K562 (cell line): ENCODE measurements around the gene EPN3. TPM values are rescaled to one million over a fixed set of nuclear protein-coding genes. Genes with fewer than 3 reads are reported as not detected.
A peak's percentile ranks its signal among the peaks of the same experiment; 100 is the strongest.

Experiments used
- ATAC-seq: fragments of 200-7000 bp; cut with Tn5 transposase; 3 replicates; pipeline ENCODE4 v1.9.1; 2020; ENCODE audit warnings: moderate library complexity
- BruUV-seq: library from RNA; stranded (reverse); fragments of 400-500 nt; replicated peaks from 2 replicates; lab custom pipeline; 2021; lab: Mats Ljungman, UMichigan
- CTCF ChIA-PET: fragments of 300-600 bp; formaldehyde crosslinking; extraction: SDS; loops from one replicate; lab custom pipeline; 2021; ENCODE audit warnings: low intra/inter-chr PET ratio; lab: Yijun Ruan, JAX
- POLR2A ChIA-PET: fragments of 300-600, 350-650 bp; sonication (Branson Sonifier 250); formaldehyde crosslinking; extraction: SDS; loops from one replicate; lab custom pipeline; 2021; ENCODE audit warnings: antibody characterized with exemption, inconsistent platforms; lab: Yijun Ruan, JAX
- DNase-seq, 4 experiments: peaks; one replicate each; pipeline versions ENCODE4 v3.0.0 to v3.0.0-alpha.2; 2011 to 2018; ENCODE audit warnings: low spot score in 3 of 4, mixed read lengths in 3 of 4; ENCODE audit errors: extremely low read depth in 1 of 4
- FAIRE-seq: peaks from 2 replicates; lab custom pipeline; 2011; peaks lifted over from hg19 to GRCh38; lab: Jason Lieb, UNC
- H2AFZ ChIP-seq: 2 replicates; pipeline ENCODE4 v1.6.0; 2011; ENCODE audit warnings: low read depth, low read length, control low read depth, inconsistent platforms
- H3K27ac ChIP-seq: fragments of 200-600 bp; 3 replicates; pipeline ENCODE4 v1.8.0; 2011; ENCODE audit warnings: low read depth, mild to moderate bottlenecking, control low read depth, inconsistent platforms, low read length, moderate library complexity, mixed read lengths; ENCODE audit errors: extremely low read depth
- H3K27me3 ChIP-seq, 2 experiments: fragments of 300-600 bp in 1 of 2; 2 replicates in 1 of 2; 3 replicates in 1 of 2; pipeline versions ENCODE4 v1.6.0 to v1.8.0; 2011; ENCODE audit warnings: inconsistent platforms in 2 of 2, low read length in 2 of 2, mild to moderate bottlenecking in 1 of 2, mixed read lengths in 1 of 2, moderate library complexity in 1 of 2; ENCODE audit not compliant: control insufficient read depth in 2 of 2, insufficient read depth in 2 of 2
- H3K36me3 ChIP-seq: fragments of 300-600 bp; 3 replicates; pipeline ENCODE4 v1.8.0; 2011; ENCODE audit warnings: mild to moderate bottlenecking, low read length, inconsistent platforms; ENCODE audit not compliant: control insufficient read depth, insufficient read depth
- H3K4me1 ChIP-seq, 2 experiments: fragments of 200-600 bp in 1 of 2; replicated peaks in 1 of 2; 2 replicates in 1 of 2; 3 replicates in 1 of 2; pipeline versions ENCODE4 v1.5.1 to v1.8.0; 2011; ENCODE audit warnings: inconsistent platforms in 2 of 2, low read length in 2 of 2, mild to moderate bottlenecking in 1 of 2, mixed read lengths in 1 of 2, moderate library complexity in 1 of 2; ENCODE audit not compliant: control insufficient read depth in 2 of 2, insufficient read depth in 2 of 2
- H3K4me2 ChIP-seq: 2 replicates; pipeline ENCODE4 v1.6.1; 2011; ENCODE audit warnings: low read length, control low read depth, inconsistent platforms, mixed read lengths; ENCODE audit not compliant: insufficient read depth
- H3K4me3 ChIP-seq: fragments of 200-600 bp; sonication (generic), shearing (Covaris generic); 2 replicates; pipeline ENCODE4 v1.5.1; 2016; ENCODE audit warnings: control low read depth, inconsistent platforms
- H3K79me2 ChIP-seq: fragments of 200-600 bp; 3 replicates; pipeline ENCODE4 v1.8.0; 2011; ENCODE audit warnings: low read length, inconsistent platforms; ENCODE audit not compliant: control insufficient read depth, insufficient read depth
- H3K9ac ChIP-seq, 2 experiments: 2 replicates each; pipeline versions ENCODE4 v1.6.0 to v1.6.1; 2011; ENCODE audit warnings: low read depth in 2 of 2, low read length in 2 of 2, control low read depth in 1 of 2, inconsistent platforms in 1 of 2, mild to moderate bottlenecking in 1 of 2, mixed read lengths in 1 of 2; ENCODE audit not compliant: insufficient read depth in 1 of 2
- H3K9me1 ChIP-seq: one replicate; pipeline ENCODE4 v1.6.0; 2011; ENCODE audit warnings: inconsistent platforms, mild to moderate bottlenecking, low read length, moderate library complexity; ENCODE audit not compliant: control insufficient read depth, insufficient read depth
- H3K9me3 ChIP-seq: replicated peaks from 2 replicates; pipeline ENCODE4 v1.5.1; 2011; ENCODE audit warnings: low read depth, low read length, inconsistent platforms; ENCODE audit not compliant: control insufficient read depth, insufficient read depth
- H4K20me1 ChIP-seq: replicated peaks from 2 replicates; pipeline ENCODE4 v1.6.1; 2011; ENCODE audit warnings: low read length, inconsistent platforms, mixed read lengths; ENCODE audit not compliant: control insufficient read depth, insufficient read depth
- BRD4 ChIP-seq: fragments of 200-600 bp; sonication (generic); IDR thresholded peaks from 2 replicates; pipeline ENCODE4 v1.6.1; 2017; ENCODE audit warnings: inconsistent platforms
- CSDE1 ChIP-seq, 2 experiments: fragments of 450-650 bp; IDR thresholded peaks; 2 replicates each; pipeline ENCODE4 v1.6.1; 2016; ENCODE audit warnings: mild to moderate bottlenecking in 1 of 2
- EGR1 ChIP-seq: fragments of 450-650 bp; conservative IDR thresholded peaks from 2 replicates; pipeline ENCODE4 v1.6.1; 2017; ENCODE audit warnings: mild to moderate bottlenecking
- ELF2 ChIP-seq: fragments of 250-450 bp; sonication (Bioruptor Pico); IDR thresholded peaks from 2 replicates; pipeline ENCODE4 v1.5.0; 2021; ENCODE audit warnings: mild to moderate bottlenecking
- EP400 ChIP-seq: fragments of 450-650 bp; IDR thresholded peaks from 2 replicates; pipeline ENCODE4 v1.6.1; 2017; ENCODE audit warnings: antibody characterized with exemption, mild to moderate bottlenecking, moderate library complexity
- FOXK1 ChIP-seq: sonication (generic); formaldehyde crosslinking; IDR thresholded peaks from 2 replicates; pipeline ENCODE4 v1.8.0; 2022; ENCODE audit warnings: missing genetic modification reagents, mild to moderate bottlenecking, borderline replicate concordance
- MXI1 ChIP-seq: IDR thresholded peaks from 2 replicates; pipeline ENCODE4 v1.6.1; 2011; ENCODE audit warnings: low read depth, mild to moderate bottlenecking, improper control_type of control experiment, low read length
- NRF1 ChIP-seq, 2 experiments: fragments of 450-650 bp; IDR thresholded peaks in 1 of 2; conservative IDR thresholded peaks in 1 of 2; 2 replicates each; pipeline ENCODE4 v1.6.1; 2014; ENCODE audit warnings: mild to moderate bottlenecking in 2 of 2
- ZBTB1 ChIP-seq: sonication (generic); formaldehyde crosslinking; IDR thresholded peaks from 2 replicates; pipeline ENCODE4 v1.8.1; 2023; ENCODE audit warnings: missing genetic modification reagents, low read depth, mild to moderate bottlenecking, borderline replicate concordance
- ZKSCAN1 ChIP-seq: fragments of 150-350 bp; IDR thresholded peaks from 2 replicates; pipeline ENCODE4 v1.6.1; 2016; ENCODE audit warnings: low read depth, low read length
- ZNF324 ChIP-seq: fragments of 250-450 bp; sonication (Bioruptor Pico); IDR thresholded peaks from 2 replicates; pipeline ENCODE4 v1.4.0; 2020; ENCODE audit warnings: mild to moderate bottlenecking
- ZNF445 ChIP-seq: fragments of 250-450 bp; sonication (Bioruptor Pico); IDR thresholded peaks from 2 replicates; pipeline ENCODE4 v1.4.0; 2020; ENCODE audit warnings: low read depth, mild to moderate bottlenecking, moderate library complexity
- ZNF507 ChIP-seq: conservative IDR thresholded peaks from 2 replicates; pipeline ENCODE4 v1.6.1; 2017; ENCODE audit warnings: missing genetic modification characterization, missing compliant biosample characterization
- WGBS: fragments of 100-300 bp; shearing (Covaris generic); methylation state at CpG from one replicate; pipeline ENCODE4 v1.1.6; 2016; ENCODE audit warnings: low coverage, mixed read lengths; ENCODE audit not compliant: insufficient coverage; ENCODE audit errors: missing lambda C conversion rate; 5-methylcytosine and 5-hydroxymethylcytosine counted together
- in situ Hi-C: fragments of 300-500 bp; cut with MboI; formaldehyde crosslinking; loops from 4 replicates; pipeline ENCODE4 v1.15.0; 2018; ENCODE audit warnings: inconsistent platforms, mixed read lengths
- intact Hi-C: fragments of 100-400 bp; cut with micrococcal nuclease; formaldehyde crosslinking; loops from 2 replicates; pipeline ENCODE4 v1.14.2; 2022
- polyA plus RNA-seq, 8 experiments: library from polyadenylated mRNA; depleted of rRNA in 4 of 8; stranded (reverse) in 5 of 8; unstranded in 3 of 8; fragments of >200 nt; fragmentation: Nextera tagmentation in 2 of 8; fragmentation: Illumina TruSeq in 1 of 8; extraction: Ambion mirVana in 2 of 8; extraction: Trizol in 1 of 8; gene quantifications; 2 replicates each; pipeline versions ENCODE4 v1.2.1 to v1.2.3, GENCODE V29; 2011 to 2014; ENCODE audit warnings: inconsistent platforms in 1 of 8, missing spikeins in 1 of 8
- total RNA-seq, 7 experiments: library from RNA; depleted of rRNA in 6 of 7; stranded (reverse); fragments of >200 nt in 6 of 7; fragmentation: Illumina TruSeq in 2 of 7; extraction: Trizol in 2 of 7; gene quantifications; 2 replicates each; pipeline versions ENCODE4 v1.2.1 to v1.2.3, GENCODE V29; 2011 to 2021; ENCODE audit warnings: low replicate concordance in 1 of 7
- TF ChIP-seq, protein P1 (sequence below): fragments of 250-450 bp; sonication (Bioruptor Pico); IDR thresholded peaks from 2 replicates; pipeline ENCODE4 v1.5.0; 2020; ENCODE audit warnings: mild to moderate bottlenecking
- TF ChIP-seq, protein P2 (sequence below): IDR thresholded peaks from 2 replicates; pipeline ENCODE4 v1.6.1; 2014; ENCODE audit warnings: antibody characterized with exemption

EPN3 gene
- total and polyA plus RNA-seq, 9 of the 15 experiments (the other 6 are each of a cell fraction or from before 2014, with no cell fraction given), result 0.16 TPM; not detected in 8

DNA sequence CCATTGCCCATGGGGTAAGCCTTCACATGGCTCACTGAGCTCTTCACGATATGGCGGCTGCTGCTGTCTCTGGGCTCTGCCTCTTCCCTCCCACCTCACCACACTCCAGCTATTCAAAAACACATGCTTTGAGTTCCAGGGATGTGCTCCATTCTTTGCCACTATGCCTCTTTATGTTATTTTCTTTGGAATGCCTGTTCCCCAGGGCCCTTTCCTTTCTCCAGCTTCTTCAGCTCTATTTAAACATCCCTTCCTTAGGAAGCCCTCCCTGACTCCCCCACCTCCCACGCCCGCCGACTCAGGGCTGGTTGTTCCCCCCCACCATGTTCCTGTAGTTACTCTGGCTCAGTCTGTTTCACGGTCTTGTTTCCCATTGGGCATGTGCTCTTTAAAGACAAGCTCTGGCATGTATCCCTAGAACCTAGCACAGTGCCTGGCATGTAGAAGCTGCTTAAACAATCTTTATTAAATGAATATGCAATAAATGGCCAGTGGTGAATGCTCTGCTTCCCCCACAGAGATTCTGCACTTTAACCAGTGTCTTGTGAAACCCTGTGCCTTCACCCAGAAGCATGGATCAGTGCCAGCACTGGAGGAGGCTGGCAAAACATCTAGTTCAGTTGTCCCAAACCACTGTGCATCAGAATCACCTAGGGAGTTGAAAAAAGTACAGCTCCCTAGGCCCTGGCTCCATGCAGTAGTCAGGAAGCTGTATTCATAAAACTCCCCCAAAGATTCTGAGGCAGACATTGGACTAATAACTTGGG lies 17.4 kb upstream of the EPN3 start:
- no peak overlapping the region for H3K4me3 ChIP-seq
- H3K9ac ChIP-seq, result no peak overlapping the region
- peaks cover 14 to 29% of the 10 kb centered on the region in 2 experiments; a peak in 3 of 5 replicates for H3K27me3 ChIP-seq
- no peaks in the 10 kb centered on the region for H3K36me3 ChIP-seq
- no peaks in the 10 kb centered on the region for H3K79me2 ChIP-seq
- no TSS peak for BruUV-seq
- H3K4me2 ChIP-seq, result no peak overlapping the region
- ATAC-seq, result no peak
- in situ Hi-C loops (no loop called here), intact Hi-C loops (no loop called here)
- ChIA-PET POLR2A (no interaction called here), CTCF (no interaction called here)
- H3K27ac ChIP-seq, result no peak overlapping the region
- H2AFZ ChIP-seq, result no peak overlapping the region
- no peaks in the 10 kb centered on the region for H3K4me1 ChIP-seq
- FAIRE-seq, result no peak
- no peaks in the 10 kb centered on the region for H3K9me3 ChIP-seq
- H4K20me1 ChIP-seq, result no peaks in the 10 kb centered on the region
- WGBS, result 17% methylated on average over 6 of the region's 6 CpGs
- TF ChIP-seq ZNF507 (tag), result no peak
- TF ChIP-seq ELF2, result no peak
- no peak for TF ChIP-seq ZBTB1 (CRISPR knock-in tag)
- peak; percentile 47; the same call in 1 of the 2 replicates for TF ChIP-seq EGR1
- TF ChIP-seq ZNF445 (CRISPR knock-in tag), result no peak
- DNase-seq, result no peak
- H3K9me1 ChIP-seq, result no peaks in the 10 kb centered on the region

- DNase-seq (no peak), ATAC-seq (no peak), FAIRE-seq (no peak)
- no peaks in the 10 kb centered on the region for H3K9me3 ChIP-seq
- in situ Hi-C loops (no loop called here), intact Hi-C loops (no loop called here)
- ChIA-PET CTCF (no interaction called here), POLR2A (interaction anchor here (1.0 kb wide), 1 partner anchor 15 kb away, joined by 3 read pairs; no protein-coding TSS in a partner anchor)
- no peaks in the 10 kb centered on the region for H3K79me2 ChIP-seq
- H3K4me3 ChIP-seq, result no peak overlapping the region
- H3K36me3 ChIP-seq, result no peaks in the 10 kb centered on the region
- 18% methylated on average over 4 of the region's 4 CpGs for WGBS
- no peak overlapping the region for H3K27ac ChIP-seq
- no peak overlapping the region for H3K4me2 ChIP-seq
- no peaks in the 10 kb centered on the region for H4K20me1 ChIP-seq
- no peak overlapping the region for H2AFZ ChIP-seq
- H3K4me1 ChIP-seq, result no peaks in the 10 kb centered on the region
- no peaks in the 10 kb centered on the region for H3K9me1 ChIP-seq
- no peak overlapping the region for H3K9ac ChIP-seq
- BruUV-seq, result no TSS peak
- peaks cover 12 to 31% of the 10 kb centered on the region in 2 experiments; a peak in 3 of 5 replicates for H3K27me3 ChIP-seq
- TF ChIP-seq ZNF324, result no peak
- TF ChIP-seq, protein P1, sequence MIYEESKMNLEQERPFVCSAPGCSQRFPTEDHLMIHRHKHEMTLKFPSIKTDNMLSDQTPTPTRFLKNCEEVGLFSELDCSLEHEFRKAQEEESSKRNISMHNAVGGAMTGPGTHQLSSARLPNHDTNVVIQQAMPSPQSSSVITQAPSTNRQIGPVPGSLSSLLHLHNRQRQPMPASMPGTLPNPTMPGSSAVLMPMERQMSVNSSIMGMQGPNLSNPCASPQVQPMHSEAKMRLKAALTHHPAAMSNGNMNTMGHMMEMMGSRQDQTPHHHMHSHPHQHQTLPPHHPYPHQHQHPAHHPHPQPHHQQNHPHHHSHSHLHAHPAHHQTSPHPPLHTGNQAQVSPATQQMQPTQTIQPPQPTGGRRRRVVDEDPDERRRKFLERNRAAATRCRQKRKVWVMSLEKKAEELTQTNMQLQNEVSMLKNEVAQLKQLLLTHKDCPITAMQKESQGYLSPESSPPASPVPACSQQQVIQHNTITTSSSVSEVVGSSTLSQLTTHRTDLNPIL (CRISPR knock-in tag), result no peak
- TF ChIP-seq EP400, result no peak
- no peak for TF ChIP-seq MXI1
- no peak for TF ChIP-seq ZKSCAN1
- TF ChIP-seq, protein P2, sequence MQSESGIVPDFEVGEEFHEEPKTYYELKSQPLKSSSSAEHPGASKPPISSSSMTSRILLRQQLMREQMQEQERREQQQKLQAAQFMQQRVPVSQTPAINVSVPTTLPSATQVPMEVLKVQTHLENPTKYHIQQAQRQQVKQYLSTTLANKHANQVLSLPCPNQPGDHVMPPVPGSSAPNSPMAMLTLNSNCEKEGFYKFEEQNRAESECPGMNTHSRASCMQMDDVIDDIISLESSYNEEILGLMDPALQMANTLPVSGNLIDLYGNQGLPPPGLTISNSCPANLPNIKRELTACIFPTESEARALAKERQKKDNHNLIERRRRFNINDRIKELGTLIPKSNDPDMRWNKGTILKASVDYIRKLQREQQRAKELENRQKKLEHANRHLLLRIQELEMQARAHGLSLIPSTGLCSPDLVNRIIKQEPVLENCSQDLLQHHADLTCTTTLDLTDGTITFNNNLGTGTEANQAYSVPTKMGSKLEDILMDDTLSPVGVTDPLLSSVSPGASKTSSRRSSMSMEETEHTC, result no peak
- no peak for TF ChIP-seq FOXK1 (CRISPR knock-in tag)
- TF ChIP-seq NRF1 (conservative IDR thresholded peaks at IDR 0.05 in 1 of 2, IDR thresholded peaks at IDR 0.05 in 1 of 2), result no peak
- TF ChIP-seq BRD4, result no peak
- no peak for TF ChIP-seq CSDE1 (IDR thresholded peaks at IDR 0.05)
Measured at GRCh38 chr17:50517011-50517410, 15.5 kb upstream of the EPN3 start.
